ENCODE measurements around the gene ARFIP2.

The ARFIP2 gene

GRCh38 chr11:6473451-6474412 lies 7.4 kb downstream of the ARFIP2 start, which contains the start of gene TRIM3:
Gene TRIM3, minus strand, starts transcription at chr11:6473941. Its CDS starts 8,246 bp downstream, at chr11:6465695.
- Mint-ChIP-seq H3K4me1 (peaks cover 18% of the 10 kb centered on the region), H3K27ac (peak within 1 kb of the TSS; percentile 46), H3K36me3 (ENCODE audit: low read depth) (peaks cover 16% of the 10 kb centered on the region), H3K27me3 (no peaks in the 10 kb centered on the region), H3K4me3 (peak within 1 kb of the TSS; percentile 79), H3K9me3 (no peaks in the 10 kb centered on the region)
- peak; percentile 69 for DNase-seq
- peak; percentile 56 for ATAC-seq

GRCh38 chr11:6472934-6473333 lies 8.2 kb downstream of the ARFIP2 start:
- DNase-seq (no peak), ATAC-seq (no peak)
- no peaks in the 10 kb centered on the region for H3K27me3 Mint-ChIP-seq
- no peaks in the 10 kb centered on the region for H3K9me3 Mint-ChIP-seq
- peaks cover 18% of the 10 kb centered on the region for H3K4me1 Mint-ChIP-seq
- peaks cover 12% of the 10 kb centered on the region for H3K36me3 Mint-ChIP-seq (ENCODE audit: low read depth)
- peak overlapping the region; percentile 79 for H3K4me3 Mint-ChIP-seq
- no peak overlapping the region for H3K27ac Mint-ChIP-seq

GRCh38 chr11:6469599-6469998 lies 11.5 kb downstream of the ARFIP2 start:
- ATAC-seq = no peak
- Mint-ChIP-seq H3K4me1 (peaks cover 18% of the 10 kb centered on the region), H3K4me3 (no peak overlapping the region), H3K27ac (no peak overlapping the region), H3K36me3 (ENCODE audit: low read depth) (no peaks in the 10 kb centered on the region), H3K27me3 (no peaks in the 10 kb centered on the region), H3K9me3 (no peaks in the 10 kb centered on the region)
- DNase-seq = no peak

GRCh38 chr11:6468712-6469495 lies 12.2 kb downstream of the ARFIP2 start:
- Mint-ChIP-seq H3K27ac (no peak overlapping the region), H3K4me3 (no peak overlapping the region), H3K4me1 (peaks cover 12% of the 10 kb centered on the region), H3K9me3 (no peaks in the 10 kb centered on the region), H3K36me3 (ENCODE audit: low read depth) (no peaks in the 10 kb centered on the region), H3K27me3 (no peaks in the 10 kb centered on the region)
- DNase-seq (peak; percentile 34), ATAC-seq (peak; percentile 62)

- Mint-ChIP-seq H3K4me1 (no peaks in the 10 kb centered on the region), H3K4me3 (no peak overlapping the region), H3K9me3 (no peaks in the 10 kb centered on the region), H3K36me3 (ENCODE audit: low read depth) (no peaks in the 10 kb centered on the region), H3K27ac (no peak overlapping the region), H3K27me3 (no peaks in the 10 kb centered on the region)
- DNase-seq = no peak
- no peak for ATAC-seq
Measured at GRCh38 chr11:6459099-6459450, 22.1 kb downstream of the ARFIP2 start.

GRCh38 chr11:6458352-6459098 lies 22.6 kb downstream of the ARFIP2 start:
- Mint-ChIP-seq H3K4me3 (no peak overlapping the region), H3K36me3 (ENCODE audit: low read depth) (no peaks in the 10 kb centered on the region), H3K4me1 (no peaks in the 10 kb centered on the region), H3K27me3 (no peaks in the 10 kb centered on the region), H3K9me3 (no peaks in the 10 kb centered on the region), H3K27ac (no peak overlapping the region)
- DNase-seq (no peak), ATAC-seq (no peak)

- no peaks in the 10 kb centered on the region for H3K4me1 Mint-ChIP-seq
- no peaks in the 10 kb centered on the region for H3K36me3 Mint-ChIP-seq (ENCODE audit: low read depth)
- no peak overlapping the region for H3K27ac Mint-ChIP-seq
- DNase-seq (no peak), ATAC-seq (no peak)
- no peak overlapping the region for H3K4me3 Mint-ChIP-seq
- H3K9me3 Mint-ChIP-seq = no peaks in the 10 kb centered on the region
- H3K27me3 Mint-ChIP-seq = no peaks in the 10 kb centered on the region
Measured at GRCh38 chr11:6457581-6458320, 23.4 kb downstream of the ARFIP2 start.

- ATAC-seq (no peak), DNase-seq (no peak)
- H3K4me3 Mint-ChIP-seq = no peak overlapping the region
- H3K36me3 Mint-ChIP-seq (ENCODE audit: low read depth) = no peaks in the 10 kb centered on the region
- H3K9me3 Mint-ChIP-seq = no peaks in the 10 kb centered on the region
- no peak overlapping the region for H3K27ac Mint-ChIP-seq
- H3K27me3 Mint-ChIP-seq = no peaks in the 10 kb centered on the region
- H3K4me1 Mint-ChIP-seq = no peaks in the 10 kb centered on the region
Measured at GRCh38 chr11:6456361-6457073, 24.6 kb downstream of the ARFIP2 start.

GRCh38 chr11:6455070-6455469 lies 26.1 kb downstream of the ARFIP2 start:
- no peaks in the 10 kb centered on the region for H3K9me3 Mint-ChIP-seq
- DNase-seq = no peak
- H3K36me3 Mint-ChIP-seq (ENCODE audit: low read depth) = no peaks in the 10 kb centered on the region
- ATAC-seq = no peak
- H3K4me1 Mint-ChIP-seq = no peaks in the 10 kb centered on the region
- H3K27ac Mint-ChIP-seq = no peak overlapping the region
- H3K4me3 Mint-ChIP-seq = no peak overlapping the region
- H3K27me3 Mint-ChIP-seq = no peaks in the 10 kb centered on the region

- H3K27me3 Mint-ChIP-seq = no peaks in the 10 kb centered on the region
- H3K4me3 Mint-ChIP-seq = no peak overlapping the region
- ATAC-seq (no peak), DNase-seq (no peak)
- no peaks in the 10 kb centered on the region for H3K36me3 Mint-ChIP-seq (ENCODE audit: low read depth)
- H3K27ac Mint-ChIP-seq = no peak overlapping the region
- H3K4me1 Mint-ChIP-seq = no peaks in the 10 kb centered on the region
- no peaks in the 10 kb centered on the region for H3K9me3 Mint-ChIP-seq
Measured at GRCh38 chr11:6453152-6453551, 28.0 kb downstream of the ARFIP2 start.

- H3K4me3 Mint-ChIP-seq = no peak overlapping the region
- no peak overlapping the region for H3K27ac Mint-ChIP-seq
- H3K4me1 Mint-ChIP-seq = no peaks in the 10 kb centered on the region
- H3K36me3 Mint-ChIP-seq (ENCODE audit: low read depth) = no peaks in the 10 kb centered on the region
- no peaks in the 10 kb centered on the region for H3K9me3 Mint-ChIP-seq
- no peaks in the 10 kb centered on the region for H3K27me3 Mint-ChIP-seq
- DNase-seq = no peak
- no peak for ATAC-seq
Measured at GRCh38 chr11:6452219-6452618, 28.9 kb downstream of the ARFIP2 start.

GRCh38 chr11:6448574-6448973 lies 32.6 kb downstream of the ARFIP2 start:
- no peak overlapping the region for H3K27ac Mint-ChIP-seq
- ATAC-seq (no peak), DNase-seq (no peak)
- no peaks in the 10 kb centered on the region for H3K4me1 Mint-ChIP-seq
- no peaks in the 10 kb centered on the region for H3K27me3 Mint-ChIP-seq
- no peak overlapping the region for H3K4me3 Mint-ChIP-seq
- H3K9me3 Mint-ChIP-seq = no peaks in the 10 kb centered on the region
- H3K36me3 Mint-ChIP-seq (ENCODE audit: low read depth) = no peaks in the 10 kb centered on the region

GRCh38 chr11:6443269-6444003 lies 37.7 kb downstream of the ARFIP2 start:
- Mint-ChIP-seq H3K27me3 (no peaks in the 10 kb centered on the region), H3K4me1 (no peaks in the 10 kb centered on the region), H3K9me3 (no peaks in the 10 kb centered on the region), H3K36me3 (ENCODE audit: low read depth) (no peaks in the 10 kb centered on the region), H3K27ac (no peak overlapping the region), H3K4me3 (no peak overlapping the region)
- DNase-seq (peak; percentile 61), ATAC-seq (peak; percentile 64)

Data from activated naive CD8-positive, alpha-beta T cell treated with anti-CD3 and anti-CD28 coated beads, Interleukin-2, amount 50 U/mL, for 24 hours (primary cell).